Dermis blood vessel endothelial cell (primary cell): ENCODE measurements around the gene FAM171A2. TPM values are rescaled to one million over a fixed set of nuclear protein-coding genes. Genes with fewer than 3 reads are reported as not detected.
"Not testable (repeated sequence)": the region's sequence is repeated elsewhere in the genome, so short reads cannot be mapped to it uniquely, and the experiment has no call there.

Source experiments
- DNase-seq: peaks from one replicate; pipeline ENCODE4 v3.0.0; 2010
- total RNA-seq: library from RNA; depleted of rRNA; stranded (reverse); fragments of >200 nt; gene quantifications from 2 replicates; pipeline ENCODE4 v1.2.3, GENCODE V29; 2014

FAM171A2 gene
- total RNA-seq, 1 donor from 2014 or later = 9.7 TPM

DNA sequence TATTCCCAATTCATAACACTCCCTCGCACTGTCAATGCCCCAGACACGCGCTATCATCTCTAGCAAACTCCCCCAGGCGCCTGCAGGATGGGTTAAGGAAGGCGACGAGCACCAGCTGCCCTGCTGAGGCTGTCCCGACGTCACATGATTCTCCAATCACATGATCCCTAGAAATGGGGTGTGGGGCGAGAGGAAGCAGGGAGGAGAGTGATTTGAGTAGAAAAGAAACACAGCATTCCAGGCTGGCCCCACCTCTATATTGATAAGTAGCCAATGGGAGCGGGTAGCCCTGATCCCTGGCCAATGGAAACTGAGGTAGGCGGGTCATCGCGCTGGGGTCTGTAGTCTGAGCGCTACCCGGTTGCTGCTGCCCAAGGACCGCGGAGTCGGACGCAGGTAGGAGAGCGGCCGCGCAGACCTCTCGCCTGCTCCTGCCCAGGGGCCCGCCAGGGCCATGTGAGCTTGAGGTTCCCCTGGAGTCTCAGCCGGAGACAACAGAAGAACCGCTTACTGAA lies 18.7 kb downstream of the FAM171A2 start, which contains the start of gene GRN:
GRN (plus strand) TSS at position 364 of the 515 bp plus-strand sequence. CDS start 3,863 bp downstream, outside the sequence.
- peak; percentile 99 for DNase-seq

DNA sequence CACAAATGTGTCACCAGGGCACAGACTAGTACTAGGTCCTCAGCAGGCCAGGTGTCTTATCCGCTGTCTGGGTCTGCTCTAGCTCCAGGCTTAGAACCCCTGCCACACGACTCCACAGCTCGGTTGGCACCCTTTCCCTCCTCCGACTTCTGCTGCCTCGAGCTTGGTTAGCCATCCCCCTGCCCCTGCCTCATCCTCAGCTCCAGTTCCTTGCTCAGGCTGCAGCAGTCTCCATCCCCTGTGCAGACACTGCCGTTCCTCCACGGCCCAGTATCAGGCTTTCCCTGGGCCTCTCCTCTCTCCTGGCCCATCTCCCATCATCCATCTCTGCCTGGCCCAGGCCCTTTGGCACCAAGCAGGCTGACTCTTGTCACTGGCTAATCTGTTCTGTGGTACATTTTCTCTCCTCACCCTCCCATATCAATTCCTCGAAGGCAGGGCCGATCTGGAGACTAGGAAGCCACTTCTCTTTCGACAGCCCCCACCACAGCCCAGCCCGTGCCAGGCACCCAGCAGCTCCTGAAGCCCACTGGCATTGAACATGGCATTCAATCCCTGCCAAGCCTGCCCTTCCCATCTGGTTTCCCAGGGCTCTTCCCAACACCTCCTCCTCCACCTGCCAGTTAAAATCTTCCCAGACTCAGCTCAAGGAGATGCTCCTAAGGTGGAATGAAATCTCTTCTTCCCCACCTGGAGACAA lies 20.0 kb downstream of the FAM171A2 start:
- DNase-seq = no peak

DNA sequence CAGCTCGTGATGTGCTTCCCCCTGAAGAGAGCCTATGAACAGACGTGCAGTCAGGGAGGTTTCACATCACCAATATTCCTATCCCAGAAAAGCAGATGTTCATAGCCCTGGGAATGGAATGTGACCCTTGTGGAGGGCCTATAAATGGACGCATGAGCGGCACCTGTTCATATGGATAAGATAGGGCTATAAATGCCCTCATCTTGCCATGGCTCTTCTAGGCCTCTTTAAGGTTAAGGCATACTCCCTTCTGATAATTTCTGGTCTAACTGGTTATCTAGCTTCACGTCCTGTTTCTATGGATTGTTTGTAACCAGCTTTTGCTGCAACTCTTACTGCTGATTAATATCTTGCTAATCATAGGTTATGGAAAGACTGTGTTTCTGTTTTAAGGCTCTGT lies 23.1 kb downstream of the FAM171A2 start:
- not testable (repeated sequence) for DNase-seq

DNA sequence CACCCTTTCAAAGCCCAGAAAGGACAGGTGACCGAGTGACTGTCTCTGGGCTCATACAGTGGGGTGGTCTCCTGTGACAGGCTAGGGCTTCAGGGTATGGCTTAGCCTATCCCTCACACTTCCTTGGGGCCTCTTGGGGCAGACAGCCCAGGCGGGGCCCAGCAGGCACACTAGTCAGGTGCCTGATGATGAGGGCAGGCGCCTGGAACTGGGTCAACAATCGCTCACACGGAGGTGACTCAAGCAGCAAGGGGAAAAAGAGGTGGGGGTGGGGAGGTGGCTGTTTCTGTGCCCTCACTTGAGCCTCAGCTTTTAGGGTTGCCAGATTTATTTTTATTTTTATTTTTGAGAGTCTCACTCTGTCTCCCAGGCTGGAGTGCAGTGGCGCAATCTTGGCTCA lies 25.0 kb downstream of the FAM171A2 start:
- no peak for DNase-seq

DNA sequence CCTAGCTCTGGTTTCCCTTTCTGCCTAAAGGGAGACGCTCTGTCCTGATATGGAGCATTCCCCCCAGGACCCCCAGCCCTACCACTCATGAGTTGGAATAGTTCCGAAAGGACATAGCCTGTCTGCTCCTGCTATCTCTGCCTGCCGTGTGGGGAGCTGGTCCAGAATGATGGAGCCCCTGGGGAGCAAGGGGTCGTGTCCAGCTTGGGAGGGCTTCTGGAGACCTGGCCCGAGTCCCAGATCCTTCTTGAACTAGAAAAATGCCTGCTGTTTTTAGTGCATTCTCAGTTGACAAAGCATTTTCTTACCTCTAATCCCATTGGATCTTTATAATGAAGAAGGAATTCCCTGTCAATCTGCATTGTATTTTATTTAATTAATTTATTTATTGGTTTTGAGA lies 27.7 kb downstream of the FAM171A2 start:
- DNase-seq = no peak

DNA sequence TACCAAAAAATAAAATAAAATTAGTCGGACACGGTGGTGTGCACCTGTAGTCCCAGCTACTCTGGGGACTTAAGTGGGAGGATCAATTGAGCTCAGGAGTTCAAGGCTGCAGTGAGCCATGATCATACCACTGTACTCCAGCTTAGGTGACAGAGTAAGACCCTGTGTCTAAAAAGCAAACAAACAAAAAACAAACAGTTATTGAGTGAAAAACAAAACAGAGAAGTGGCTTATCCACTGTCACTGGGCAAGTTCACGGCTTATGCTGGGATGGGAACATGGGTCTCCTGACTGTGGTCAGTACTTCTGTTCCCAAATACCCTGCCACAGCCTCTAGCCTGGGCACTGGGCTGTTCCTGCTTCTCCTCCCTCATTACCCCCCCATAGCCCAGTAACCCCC lies 28.1 kb downstream of the FAM171A2 start:
- DNase-seq = no peak

DNA sequence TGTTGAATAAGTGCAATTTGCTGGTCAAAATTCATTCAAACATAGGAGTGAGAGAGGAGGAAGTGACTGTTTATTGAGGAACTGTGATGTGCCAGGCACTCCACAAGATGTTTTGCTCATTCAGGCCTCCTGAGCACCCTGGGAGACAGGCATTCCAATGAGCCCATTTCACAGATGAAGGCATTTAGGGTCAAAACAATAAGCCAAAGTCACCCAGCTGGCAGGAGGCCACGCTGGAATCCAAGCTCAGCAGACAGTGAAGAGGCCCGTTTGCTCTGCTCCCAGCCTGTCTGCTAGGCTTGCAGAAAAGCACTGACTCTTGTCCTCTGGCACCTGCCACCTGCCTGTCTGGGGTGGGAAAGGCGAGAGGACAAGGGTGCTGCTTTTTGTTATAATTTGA lies 28.9 kb downstream of the FAM171A2 start:
- DNase-seq = no peak

DNA sequence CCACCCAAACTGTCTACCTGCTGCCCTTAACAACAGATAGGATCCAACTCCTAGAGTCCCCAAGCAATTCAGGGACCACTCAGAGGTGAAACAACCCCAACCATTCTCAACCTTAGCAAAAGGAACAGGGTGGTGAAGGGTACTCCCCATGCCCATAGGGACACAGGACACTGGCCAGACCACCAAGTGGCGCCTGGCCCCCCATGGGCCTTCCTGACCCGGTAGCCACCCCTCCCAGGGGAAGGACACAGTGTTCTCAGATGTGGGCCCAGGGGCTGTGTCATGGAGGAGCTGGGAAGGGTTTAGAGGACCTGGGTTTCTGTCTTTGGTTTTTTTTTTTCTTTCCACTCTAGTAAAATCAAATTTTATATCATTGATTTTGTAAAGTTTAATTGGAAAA lies 29.3 kb downstream of the FAM171A2 start:
- no peak for DNase-seq

DNA sequence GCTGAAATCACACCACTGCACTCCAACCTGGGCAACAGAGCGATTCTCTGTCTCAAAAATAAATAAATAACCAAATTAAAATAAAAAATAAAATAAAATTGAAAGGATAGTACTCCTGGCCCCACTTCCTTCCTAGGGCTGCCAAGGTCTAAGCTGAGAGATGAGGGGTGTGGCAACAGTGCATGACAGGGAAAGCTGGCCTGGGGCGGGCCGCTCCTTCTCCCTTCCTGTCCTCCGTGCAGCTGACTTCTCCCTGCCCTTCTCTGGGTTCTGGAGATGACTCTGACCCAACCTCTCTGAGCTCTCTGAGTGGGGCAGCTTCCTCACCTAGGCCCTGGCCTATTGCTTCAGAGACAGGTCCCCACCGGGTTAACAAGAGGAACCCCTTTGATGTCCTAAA lies 30.3 kb downstream of the FAM171A2 start:
- no peak for DNase-seq

DNA sequence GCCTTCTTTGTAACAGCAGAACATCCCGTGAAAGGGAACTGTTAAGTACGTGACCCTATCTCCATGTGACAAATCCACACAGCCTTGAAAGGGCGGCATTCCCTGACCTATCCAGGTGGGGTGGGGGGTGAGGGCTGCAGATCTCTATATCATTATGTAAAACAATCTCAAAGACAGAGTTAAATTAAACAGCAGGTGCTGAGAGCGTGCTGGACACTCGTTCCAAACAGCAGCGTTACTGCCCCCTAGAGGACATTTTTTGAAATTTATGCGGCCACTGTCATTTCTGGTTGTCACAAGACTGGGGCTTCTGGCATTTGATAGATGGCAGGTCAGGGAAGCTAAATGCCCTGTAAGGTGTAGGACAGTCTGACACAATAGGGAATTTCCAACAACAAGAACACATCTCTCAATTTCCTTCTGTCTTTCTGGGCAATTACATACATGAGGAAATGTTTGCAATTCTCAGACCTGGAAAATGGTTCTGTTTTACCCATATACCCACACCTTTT lies 32.3 kb downstream of the FAM171A2 start:
- peak; percentile 88 for DNase-seq

DNA sequence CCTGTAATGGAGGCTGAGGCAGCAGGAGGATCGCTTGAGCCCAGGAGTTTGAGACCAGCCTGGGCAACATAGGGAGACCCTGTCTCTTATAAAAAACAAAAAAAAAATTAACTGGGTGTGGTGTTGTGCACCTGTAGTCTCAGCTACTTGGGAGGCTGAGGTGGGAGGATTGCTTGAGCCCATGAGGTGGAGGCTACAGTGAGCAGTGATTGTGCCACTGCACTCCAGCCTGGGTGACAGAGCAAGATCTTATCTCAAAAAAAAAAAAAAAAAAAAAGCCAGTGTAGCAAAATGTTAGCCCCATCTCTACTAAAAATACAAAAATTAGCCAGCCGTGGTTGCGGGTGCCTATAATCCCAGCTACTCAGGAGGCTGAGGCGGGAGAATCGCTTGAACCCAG lies 33.4 kb downstream of the FAM171A2 start:
- DNase-seq = not testable (repeated sequence)

DNA sequence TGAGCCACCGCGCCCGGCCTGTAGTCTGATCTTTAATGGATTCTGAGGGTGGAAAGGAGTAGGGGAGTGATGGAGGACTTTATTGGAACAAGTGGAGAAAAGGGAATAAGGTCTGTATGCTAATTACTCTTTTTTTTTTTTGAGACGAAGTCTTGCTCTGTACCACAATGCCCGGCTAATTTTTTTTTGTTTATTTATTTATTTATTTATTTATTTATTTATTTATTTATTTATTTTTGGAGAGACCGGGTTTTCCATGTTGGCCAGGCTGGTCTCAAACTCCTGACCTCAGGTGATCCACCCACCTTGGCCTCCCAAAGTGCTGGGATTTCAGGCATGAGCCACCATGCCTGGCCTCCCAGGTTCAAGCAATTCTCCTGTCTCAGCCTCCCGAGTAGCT lies 34.1 kb downstream of the FAM171A2 start:
- not testable (repeated sequence) for DNase-seq

DNA sequence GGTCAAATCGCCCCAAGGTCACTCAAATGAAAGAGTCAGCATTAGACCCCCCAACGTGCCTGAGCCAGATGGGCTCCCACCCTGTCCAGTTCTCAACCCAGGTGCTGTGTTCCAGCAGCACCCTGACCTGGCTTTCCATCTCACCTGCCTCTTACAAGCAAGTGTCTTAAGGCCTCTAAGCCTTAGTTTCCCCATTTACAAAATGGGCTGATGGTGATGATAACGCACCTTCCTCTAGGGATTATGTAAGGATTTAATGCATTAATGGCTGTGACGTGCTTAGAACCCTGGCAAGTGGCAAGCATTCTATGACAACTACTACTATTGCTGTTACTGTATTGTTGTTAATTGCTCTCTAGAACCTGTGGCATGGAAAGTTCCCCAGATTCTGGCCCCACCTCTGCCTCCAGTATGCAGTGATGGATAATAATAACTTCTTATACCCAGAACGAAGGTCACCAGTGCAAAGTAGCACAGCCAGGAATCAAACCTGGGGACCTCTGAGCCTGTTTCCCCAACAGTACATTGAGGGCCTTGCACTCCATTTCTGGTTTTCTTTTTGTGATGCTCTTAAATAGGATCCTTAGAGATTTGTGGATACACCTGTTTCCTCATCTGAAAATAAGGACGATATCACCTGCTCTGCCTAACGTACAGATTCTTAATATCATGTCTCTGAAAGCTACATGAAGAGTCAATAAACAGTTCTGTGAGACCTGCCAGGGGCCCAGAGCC lies 35.8 kb downstream of the FAM171A2 start:
- DNase-seq = no peak

DNA sequence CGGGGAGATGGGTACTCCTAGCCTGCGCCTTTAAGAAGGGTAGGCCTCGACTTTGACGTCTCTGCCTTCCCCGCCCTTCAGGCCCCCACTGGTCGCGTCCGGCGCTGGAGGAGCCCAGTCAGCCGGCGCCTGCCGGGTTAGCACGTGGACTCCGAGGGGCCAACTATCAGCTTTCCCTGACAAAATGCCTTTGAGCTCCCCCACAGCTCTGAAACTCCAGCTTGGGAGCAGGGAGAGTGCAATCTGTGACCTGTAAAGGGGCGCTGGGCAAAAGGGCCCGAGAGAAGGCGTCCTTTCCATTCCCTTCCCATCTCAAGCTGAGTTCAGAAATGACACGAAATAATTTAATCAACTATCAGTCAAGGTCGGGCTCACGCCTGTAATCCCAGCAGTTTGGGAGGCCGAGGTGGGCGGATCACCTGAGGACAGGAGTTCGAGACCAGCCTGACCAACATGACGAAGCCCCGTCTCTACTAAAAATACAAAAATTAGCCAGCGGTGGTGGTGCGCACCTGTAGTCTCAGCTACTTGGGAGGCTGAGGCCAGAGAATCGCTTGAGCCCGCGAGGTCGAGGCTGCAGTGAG lies 36.7 kb downstream of the FAM171A2 start:
- DNase-seq = peak; percentile 98

DNA sequence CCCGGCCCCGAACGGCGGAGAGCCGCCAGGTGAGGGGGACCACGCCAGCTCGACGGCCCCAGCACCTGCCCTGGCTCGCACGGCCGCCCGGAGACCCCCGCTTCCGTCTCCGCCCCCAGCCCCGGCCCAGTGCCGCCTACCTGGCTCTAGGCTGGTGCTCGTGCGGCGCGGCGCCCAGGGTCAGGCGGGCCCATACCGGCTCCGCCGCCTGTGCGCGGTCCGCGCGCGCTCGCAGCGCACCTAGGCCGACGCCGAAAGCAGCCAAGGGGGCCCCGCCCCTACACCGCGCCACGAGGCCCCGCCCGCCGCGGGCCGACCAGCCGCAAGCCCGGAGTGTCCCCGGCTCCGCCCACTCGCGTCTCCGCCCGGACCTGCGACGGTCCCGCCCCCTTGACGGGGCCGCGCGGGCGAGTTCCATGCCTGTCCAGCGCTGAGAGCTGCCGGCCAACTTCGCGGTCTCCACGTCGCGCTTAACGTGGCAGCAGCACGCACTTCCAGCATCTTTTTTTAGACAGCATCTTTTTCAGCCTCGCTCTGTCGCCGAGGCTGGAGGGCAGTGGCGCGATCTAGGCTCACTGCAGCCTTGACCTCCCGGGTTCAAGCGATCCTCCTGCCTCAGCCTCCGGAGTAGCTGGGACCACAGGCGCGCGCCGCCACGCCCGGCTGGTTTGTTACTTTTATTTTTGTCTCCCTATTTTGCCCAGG lies 38.9 kb downstream of the FAM171A2 start, which contains the start of gene SLC25A39:
SLC25A39 (minus strand) TSS at position 253 of the 705 bp plus-strand sequence. CDS start 1,261 bp downstream, outside the sequence.
- peak; percentile 97 for DNase-seq

DNA sequence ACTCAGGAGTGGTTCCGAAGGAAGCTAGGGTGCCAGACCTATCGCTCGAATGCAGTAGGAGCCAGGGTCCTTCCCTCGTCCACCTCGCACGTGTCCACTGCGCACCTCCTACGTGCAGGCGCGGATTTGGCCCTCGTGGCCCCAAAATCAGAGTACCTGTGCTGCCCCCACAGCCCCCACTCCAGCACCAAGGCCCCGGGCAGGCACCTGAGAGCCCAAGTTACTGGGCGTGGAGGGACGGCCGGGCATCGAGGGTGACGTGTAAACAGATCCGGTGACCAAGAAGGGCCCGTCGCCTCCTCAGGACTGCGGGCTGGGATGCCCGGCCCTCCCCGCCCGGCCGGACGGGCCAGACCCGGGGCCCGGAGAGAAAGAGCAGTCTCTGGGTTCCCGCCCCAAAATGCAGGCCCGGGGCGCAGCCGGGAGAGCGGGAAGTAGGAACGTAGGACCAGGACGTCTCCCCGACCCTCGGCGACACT lies 39.5 kb downstream of the FAM171A2 start:
- peak; percentile 26 for DNase-seq

DNA sequence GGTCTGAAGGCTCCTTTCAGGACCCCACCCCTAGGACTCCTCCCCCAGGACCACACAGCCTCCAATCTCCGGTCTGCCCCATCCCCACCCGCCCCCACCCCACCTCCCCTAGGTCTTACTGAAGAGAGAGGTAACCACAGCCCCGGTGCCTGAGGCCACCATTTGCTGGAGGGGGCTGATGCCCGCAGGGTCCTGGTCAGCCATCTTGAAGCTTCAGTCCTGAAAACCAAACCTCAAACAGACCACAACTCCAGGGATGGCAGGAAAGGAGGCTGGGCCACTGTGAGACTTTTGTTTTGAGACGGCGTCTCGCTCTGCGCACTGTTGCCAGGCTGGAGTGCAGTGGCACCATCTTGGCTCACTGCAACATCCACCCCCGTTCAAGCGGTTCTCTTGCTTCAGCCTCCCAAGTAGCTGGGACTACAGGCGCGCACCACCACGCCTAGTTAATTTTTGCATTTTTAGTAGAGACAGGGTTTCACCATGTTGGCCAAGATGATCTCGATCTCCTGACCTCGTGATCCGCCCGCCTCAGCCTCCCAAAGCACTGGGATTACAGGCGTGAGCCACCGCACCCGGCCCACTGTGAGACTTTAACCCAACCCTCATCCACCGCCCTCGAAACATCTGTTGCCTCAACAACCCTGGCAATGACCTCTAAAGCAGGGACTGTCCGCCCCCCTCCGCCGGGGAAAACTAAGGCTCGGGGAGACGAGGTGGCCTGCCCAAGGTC lies 40.1 kb downstream of the FAM171A2 start:
- DNase-seq = no peak

DNA sequence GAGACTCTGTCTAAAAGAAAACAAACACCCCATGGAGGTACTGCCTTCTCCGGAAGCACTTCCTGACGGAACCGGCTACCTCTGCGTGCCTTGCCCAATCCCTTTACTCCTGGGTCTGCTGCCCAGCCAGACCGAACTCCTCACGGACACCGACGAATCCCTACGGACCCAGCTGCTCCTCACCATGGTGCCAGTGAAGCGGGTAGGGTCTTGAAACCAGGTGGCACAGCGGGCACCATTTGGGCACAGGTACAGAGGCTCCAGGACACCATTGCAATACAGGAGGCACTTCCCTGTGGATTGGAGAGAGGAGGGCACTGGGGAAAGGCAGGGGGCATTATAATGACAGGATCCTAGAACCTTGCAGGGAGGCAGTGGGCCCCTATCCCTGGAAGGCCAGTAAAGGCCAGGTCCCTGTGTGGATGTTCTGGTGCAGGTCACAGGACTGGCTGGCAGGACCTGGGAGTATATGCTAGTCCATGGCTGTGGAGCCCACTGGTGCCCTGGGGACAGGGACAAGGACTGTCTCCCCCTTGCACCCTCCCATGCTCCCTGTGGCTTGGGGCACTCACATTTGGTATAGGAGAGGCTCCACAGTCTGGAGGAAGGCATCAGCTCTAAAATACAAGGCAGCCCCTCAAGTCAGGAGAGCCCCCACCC lies 41.3 kb downstream of the FAM171A2 start:
- no peak for DNase-seq

DNA sequence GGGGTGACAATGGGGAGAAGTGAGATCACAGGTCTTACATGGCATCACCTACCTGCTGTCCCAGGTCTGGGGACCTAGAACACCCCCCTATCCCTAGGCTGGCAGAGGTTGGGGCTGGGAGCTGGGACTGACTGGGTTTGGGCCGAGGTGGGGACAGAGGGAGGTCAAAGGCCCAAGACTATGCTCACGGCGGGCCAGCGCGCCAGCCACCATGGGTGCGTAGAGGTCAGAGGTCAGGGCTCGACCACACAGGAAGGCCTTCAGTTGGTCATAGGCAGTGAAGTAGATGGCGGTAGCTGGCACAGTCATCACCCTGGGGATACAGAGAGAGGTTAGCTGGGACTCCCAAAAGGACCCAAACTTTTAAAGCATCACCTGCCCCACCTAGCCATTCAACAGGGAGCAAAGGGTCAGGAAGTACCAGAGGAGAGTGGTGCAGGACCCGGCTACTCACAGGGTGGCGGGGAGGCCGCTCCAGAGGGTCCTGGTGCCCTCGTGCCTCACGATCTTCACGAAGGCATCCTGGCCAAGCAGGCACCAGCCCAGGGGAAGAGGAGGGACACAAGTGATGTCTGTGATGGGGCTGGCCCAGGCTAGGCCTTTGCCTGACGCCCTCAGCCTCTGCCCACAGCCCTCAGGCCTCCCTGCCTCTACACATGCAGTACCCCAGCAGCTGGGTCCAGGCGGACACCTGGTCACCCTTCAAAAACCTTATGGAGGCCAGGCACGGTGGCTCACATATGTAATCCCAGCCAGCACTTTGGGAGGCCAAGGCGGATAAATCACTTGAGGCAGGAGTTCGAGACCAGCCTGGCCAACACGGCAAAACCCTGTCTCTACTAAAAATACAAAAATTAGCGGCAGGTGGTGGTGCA lies 42.2 kb downstream of the FAM171A2 start:
- no peak for DNase-seq

DNA sequence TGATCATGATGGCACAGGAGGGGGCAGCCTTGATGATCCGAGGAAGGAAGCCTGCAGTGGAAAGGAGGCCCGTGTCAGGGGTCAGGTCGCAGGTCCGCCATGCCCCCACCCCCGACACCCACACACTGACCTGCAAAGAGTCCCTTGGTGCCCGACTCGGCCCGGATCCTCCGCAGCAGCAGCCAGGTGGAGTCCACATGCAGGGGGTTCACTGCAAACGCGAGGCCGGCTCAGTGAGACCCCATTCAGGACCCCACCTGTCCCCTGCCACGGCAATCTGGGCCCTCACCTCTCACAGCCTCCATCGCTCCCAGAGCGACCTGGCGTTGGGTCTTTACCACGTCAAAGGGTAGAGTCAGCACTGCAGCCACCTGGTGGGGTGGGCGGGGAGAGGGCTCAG lies 43.6 kb downstream of the FAM171A2 start:
- no peak for DNase-seq
